HG03354 (cell line): ENCODE data around the gene SAPCD1.

ENCODE experiments used
- ATAC-seq: cut with Tn5 transposase; IDR thresholded peaks from one replicate; pipeline ENCODE4 v1.9.1; 2021; ENCODE audit warnings: mild to moderate bottlenecking; ENCODE audit not compliant: unreplicated experiment, poor library complexity, severe bottlenecking

Gene SAPCD1

DNA sequence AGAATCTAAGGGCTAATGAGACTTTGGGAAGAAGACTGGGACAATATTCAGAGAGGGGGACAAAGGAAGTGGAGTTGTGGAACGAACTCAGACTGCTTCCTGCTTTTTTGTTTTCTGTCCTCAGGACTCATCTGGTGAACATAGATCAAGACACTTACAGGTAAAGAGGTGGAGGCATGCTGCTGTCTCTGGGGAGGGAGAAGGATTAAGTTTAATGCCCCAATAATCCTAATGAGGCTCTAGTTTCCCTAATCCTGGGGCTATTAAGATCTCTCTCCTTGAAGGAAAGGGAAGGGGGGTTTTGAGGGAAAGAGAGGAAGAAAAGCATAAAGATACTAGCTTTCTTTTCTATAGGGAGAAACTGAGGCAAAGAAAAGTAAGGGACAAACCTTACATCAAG is 18.0 kb upstream of the SAPCD1 start:
- no peak for ATAC-seq

DNA sequence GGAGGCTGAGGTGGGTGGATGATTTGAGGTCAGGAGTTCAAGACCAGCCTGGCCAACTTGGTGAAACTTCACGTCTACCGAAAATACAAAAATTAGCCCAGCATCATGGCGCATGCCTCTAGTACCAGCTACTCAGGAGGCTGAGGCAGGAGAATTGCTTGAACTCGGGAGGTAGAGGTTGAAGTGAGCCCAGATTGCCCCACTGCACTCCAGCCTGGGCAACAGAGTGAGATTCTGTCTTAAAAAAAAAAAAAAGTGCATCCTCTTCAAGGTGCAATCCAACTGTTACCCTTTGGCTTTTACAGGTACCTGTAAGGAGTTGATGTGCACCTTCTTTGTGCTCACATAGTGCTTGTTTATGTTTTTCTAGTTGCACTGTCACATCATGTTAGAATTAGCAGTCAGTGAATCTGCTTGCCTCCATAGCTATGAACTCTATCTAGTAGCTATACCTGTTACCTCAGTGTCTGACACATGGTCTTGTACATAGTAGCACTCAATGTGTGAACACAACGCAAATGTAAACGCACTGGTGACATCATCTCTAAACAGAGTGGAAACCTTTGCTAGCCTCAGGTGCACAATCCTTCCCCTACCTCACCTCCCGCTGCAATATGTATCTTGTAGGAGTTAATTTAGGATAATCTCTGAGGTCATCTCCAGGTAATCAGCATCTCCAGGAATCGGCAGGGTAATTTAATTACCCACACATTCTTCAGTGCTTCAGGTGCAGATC is 13.0 kb upstream of the SAPCD1 start:
- no peak for ATAC-seq

GRCh38 chr6:31750411-31751022 is 11.9 kb upstream of the SAPCD1 start:
- ATAC-seq: no peak

GRCh38 chr6:31752739-31753319 is 9.6 kb upstream of the SAPCD1 start:
- no peak for ATAC-seq

GRCh38 chr6:31758281-31758680 is 4.2 kb upstream of the SAPCD1 start:
- ATAC-seq: no peak

DNA sequence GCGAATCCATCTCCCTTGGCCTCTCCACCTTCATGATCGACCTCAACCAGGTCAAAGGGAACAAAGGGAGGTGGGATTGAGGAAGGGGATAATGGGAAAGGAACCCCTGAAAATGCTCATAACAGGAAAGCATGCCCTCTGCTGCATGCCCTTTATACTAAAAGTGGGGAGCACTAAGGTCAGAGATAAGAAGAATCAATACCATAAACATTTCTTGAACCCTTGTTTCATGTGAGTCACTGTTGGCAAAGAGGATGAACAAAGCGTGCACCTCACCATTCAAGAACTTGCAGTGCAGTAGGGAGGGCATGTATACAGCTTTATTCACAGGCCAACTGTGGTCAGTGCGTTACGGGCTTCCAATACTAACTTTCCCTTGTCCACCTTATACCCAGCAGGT is 1.7 kb upstream of the SAPCD1 start:
- no peak for ATAC-seq

- ATAC-seq: no peak
These were observed 1.1 kb upstream of the SAPCD1 start for GRCh38 chr6:31761343-31761742.

DNA sequence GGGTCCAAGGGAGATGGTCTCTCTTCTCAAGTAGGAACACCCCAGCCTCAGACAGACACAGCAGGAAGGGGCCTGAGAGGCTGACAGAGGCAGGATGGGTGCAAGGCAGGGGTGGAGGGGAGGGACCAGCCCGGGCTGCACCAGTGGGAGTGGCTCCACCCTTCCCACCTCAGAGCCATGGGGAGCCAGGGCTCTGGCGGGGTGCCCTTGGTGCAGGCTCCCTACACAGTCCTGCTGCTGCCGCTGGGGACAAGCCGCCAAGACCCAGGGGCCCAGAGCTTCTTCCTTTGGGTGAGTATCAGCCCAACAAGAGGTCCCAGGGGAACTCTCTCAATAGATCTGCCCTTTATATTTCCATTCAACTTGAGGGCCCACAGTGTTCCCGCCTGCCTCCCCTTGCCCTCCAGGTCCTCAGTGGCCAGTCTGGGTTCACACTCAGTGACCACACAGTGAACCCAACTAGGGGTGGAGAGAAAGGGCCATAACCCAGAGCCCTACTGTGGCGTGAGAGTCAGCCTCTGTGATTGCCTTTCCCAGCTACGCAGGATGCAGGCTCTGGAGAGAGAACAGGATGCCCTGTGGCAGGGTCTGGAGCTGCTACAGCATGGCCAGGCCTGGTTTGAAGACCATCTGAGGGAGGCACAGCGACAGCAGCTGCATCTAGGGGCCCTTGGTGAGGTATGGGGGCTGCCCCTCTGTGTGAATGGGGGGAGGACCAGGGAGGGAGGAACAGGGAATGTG is 592 bp downstream of the SAPCD1 start:
- ATAC-seq: no peak

GRCh38 chr6:31763619-31763940 is 1.1 kb downstream of the SAPCD1 start:
- no peak for ATAC-seq

- ATAC-seq: no peak
These were observed 1.7 kb downstream of the SAPCD1 start for GRCh38 chr6:31764198-31764597.

DNA sequence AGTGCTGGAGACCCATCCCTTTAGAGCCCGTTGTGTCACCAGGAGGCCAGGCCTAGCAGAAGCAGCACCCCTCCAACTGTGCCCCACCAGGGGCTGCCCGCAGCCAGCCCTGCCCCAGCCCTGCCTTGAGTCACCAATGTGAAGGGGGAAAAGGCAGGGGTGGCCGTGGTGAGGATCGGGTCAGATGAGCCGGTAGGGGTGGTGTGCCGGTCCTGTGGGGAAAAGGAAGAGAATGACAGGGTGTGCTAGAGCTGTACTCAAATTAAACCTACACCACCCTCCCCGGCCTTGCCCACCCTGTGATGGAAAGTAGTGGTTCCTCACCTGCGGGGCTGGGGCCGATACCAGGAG is 3.1 kb downstream of the SAPCD1 start:
- no peak for ATAC-seq

- ATAC-seq: no peak
These were observed 3.7 kb downstream of the SAPCD1 start for GRCh38 chr6:31765910-31766794.

DNA sequence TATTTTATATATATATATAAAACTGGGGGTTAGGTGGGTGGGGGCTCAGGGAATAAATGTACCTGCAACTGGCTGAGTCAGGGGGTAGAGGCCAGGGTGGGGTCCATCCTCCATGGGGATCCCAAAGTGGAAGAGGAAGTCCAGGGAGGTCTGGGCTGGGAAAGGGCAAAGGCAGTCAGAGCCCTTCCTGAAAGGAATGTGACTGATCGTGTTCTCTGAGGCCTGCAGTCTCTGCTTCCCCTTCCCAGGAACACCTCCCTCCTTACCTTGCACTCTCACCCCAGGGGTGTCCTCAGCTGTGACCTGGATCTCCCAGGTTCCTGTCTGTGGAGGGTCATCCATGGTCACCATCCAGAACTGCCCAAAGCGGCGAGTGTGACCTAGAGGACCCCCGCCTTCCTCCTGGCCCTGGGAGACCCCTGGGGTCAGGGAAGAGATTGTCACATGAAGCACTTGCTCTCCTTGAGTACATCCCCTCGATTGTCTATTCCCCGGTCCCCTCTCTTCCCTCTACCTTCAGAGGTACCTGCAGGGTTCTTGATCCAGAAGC is 4.7 kb downstream of the SAPCD1 start:
- ATAC-seq: no peak

- no peak for ATAC-seq
These were observed 6.2 kb downstream of the SAPCD1 start for GRCh38 chr6:31768363-31769257.

DNA sequence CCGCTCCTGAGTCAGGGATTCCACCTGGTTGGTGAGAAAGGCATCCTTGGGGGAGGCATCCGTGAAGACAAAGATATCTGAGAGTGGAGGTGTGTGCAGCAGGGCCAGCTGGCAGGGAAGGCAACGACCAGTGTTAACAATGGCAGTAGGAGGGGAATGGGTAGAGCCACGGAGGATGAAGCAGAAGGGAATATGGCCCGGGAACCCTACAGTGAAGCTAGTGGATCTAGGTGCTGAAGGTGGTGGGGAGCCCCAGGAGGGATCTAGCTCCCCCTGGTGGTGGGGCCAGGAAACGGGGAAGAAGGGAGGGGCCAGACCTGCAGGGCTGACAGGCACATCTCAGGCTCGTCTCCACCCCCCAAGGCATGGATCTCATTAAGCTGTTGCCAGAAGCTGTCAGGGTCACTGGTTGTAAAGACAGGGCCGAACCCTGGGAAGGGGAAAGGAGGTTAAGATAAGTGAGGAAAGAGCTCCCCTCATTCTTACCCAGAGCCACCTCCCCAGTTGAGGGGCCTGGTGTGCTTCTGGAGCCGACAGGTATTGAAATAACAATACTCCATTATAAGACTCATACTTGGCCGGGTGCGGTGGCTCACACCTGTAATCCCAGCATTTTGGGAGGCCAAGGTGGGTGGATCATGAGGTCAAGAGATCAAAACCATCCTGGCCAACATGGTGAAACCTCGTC is 7.4 kb downstream of the SAPCD1 start:
- no peak for ATAC-seq

DNA sequence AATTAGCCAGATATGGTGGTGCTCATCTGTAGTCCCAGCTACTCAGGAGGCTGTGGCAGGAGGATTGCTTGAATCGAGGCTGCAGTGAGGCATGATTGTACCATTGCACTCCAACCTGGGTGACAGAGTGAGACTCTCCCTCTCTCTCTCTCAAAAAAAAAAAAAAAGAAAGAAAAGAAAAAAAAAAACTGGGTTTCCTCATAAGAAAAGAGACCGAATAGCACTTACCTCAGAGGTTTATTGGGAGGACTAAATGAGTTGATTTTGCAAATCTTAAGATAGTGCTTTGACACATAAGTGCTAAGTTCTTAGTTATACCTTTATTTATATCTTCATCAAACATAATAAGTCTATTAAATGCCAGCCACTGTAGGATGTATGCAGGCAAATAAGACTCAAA is 8.4 kb downstream of the SAPCD1 start:
- ATAC-seq: no peak

DNA sequence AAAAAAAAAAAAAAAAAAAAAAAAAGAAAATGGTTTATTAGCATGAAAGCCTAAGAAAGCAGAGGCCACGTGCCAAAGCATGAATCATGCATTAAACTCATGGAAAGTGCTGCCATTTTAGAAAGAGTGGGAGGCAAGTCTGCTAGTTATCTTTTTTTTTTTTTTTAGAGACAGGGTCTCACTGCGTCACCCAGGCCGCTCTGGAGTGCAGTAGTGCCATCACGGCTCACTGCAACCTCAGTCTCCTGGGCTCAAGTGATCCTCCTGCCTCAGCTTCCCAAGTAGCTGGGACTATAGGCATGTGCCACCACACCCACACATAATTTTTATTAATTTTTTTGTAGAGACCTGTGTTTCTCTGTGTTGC is 9.5 kb downstream of the SAPCD1 start:
- ATAC-seq: no peak

DNA sequence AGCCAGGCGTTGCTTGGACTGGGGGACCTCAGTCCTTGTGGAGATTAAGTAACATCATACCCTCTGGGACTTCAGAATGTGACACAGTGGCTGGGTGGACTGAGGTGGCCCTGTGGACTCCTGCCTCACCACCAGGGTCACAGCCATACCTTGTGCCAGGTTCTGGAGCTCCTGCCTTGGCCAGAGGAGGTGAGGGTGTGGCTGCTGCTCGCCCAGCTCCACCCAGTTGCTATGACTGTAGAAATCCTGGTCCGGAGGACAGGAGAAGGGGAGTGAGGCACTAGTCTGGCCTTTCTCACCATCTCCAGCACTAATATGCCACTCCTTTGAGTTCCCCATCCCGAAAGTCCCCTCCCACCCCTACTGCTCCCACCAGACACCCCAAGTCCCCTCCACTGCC is 12.7 kb downstream of the SAPCD1 start:
- no peak for ATAC-seq
